ENCODE results near the gene UBL3. TPM values are rescaled to one million over a fixed set of nuclear protein-coding genes. Genes with fewer than 3 reads are reported as not detected.

UBL3 gene
- total RNA-seq, 1 experiment from 2014 or later, result 19.0 TPM

DNA sequence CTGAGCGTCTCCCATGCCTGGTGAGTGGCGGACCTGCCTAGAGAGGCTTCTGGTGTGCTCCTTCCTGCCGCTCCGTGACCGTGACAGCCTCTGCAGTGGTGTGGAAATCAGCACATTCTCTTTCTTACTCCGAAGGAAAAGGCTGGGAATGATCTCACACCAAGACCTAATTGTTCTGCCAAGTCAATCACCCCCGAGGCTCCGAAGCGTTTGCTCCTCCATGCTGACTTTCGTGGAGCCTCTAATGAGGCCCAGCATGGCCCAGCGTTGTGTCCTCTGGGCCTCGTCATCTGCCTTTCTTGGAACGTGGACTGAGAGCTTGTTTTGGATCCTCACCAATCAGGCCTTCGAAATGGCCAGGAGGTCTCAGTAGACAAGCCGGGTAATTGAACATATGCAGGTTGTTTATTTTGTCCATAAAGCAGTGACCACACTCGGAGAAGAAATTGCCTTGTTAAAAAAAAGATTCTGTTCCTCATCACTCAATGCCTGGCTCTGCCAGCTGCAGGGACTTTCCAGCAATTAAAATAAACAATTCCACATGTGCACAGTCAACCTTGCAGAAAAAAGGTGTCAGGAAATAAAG, 107.1 kb downstream of the UBL3 start:
- no CpG with 5 or more reads among the region's 16 CpGs for WGBS (ENCODE audit: extremely low coverage, insufficient read length, low lambda C conversion rate)
- Histone ChIP-seq H3K14ac (ENCODE audit: insufficient read depth, low read length) (no peak overlapping the region), H3K4ac (ENCODE audit: low read depth, low read length) (no peak overlapping the region), H3K4me2 (ENCODE audit: insufficient read depth, insufficient read length, low read length) (no peak overlapping the region), H2BK12ac (ENCODE audit: insufficient read length, low read depth, low read length) (no peak overlapping the region), H3K4me1 (ENCODE audit: insufficient read depth, low read length) (no peaks in the 10 kb centered on the region), H3K18ac (ENCODE audit: insufficient read length, low read depth, low read length) (no peak overlapping the region), H4K8ac (replicated peaks; ENCODE audit: insufficient read length, low read depth, low read length) (no peak overlapping the region), H2AK5ac (ENCODE audit: insufficient read length, low read length) (no peak overlapping the region), H2BK5ac (ENCODE audit: insufficient read length, low read length) (no peak overlapping the region), H3K79me2 (ENCODE audit: insufficient read depth, low read length) (no peaks in the 10 kb centered on the region), H2BK120ac (ENCODE audit: low read depth, low read length, poor library complexity, severe bottlenecking) (no peak overlapping the region), H2AFZ (ENCODE audit: low read length) (no peak overlapping the region), H3K9me3 (ENCODE audit: control insufficient read depth, low read depth, low read length) (no peaks in the 10 kb centered on the region), H3K9ac (ENCODE audit: extremely low read depth, insufficient read length, low read length) (no peak overlapping the region), H3K27ac (ENCODE audit: insufficient read length, low read depth, low read length) (no peak overlapping the region), H4K91ac (ENCODE audit: insufficient read length, low read depth, low read length) (no peak overlapping the region), H3K56ac (ENCODE audit: insufficient read length, low read depth, low read length) (no peak overlapping the region), H3K79me1 (ENCODE audit: insufficient read depth, low read depth, low read length, poor library complexity, severe bottlenecking) (no peaks in the 10 kb centered on the region), H3K23ac (ENCODE audit: insufficient read length, low read depth, low read length) (no peak overlapping the region), H3K27me3 (ENCODE audit: insufficient read depth, low read length) (no peaks in the 10 kb centered on the region), H2BK20ac (ENCODE audit: low read depth, low read length, poor library complexity, severe bottlenecking) (no peak overlapping the region), H3T11ph (ENCODE audit: low read length) (no peak overlapping the region), H4K20me1 (ENCODE audit: control insufficient read depth, insufficient read depth, insufficient read length) (no peaks in the 10 kb centered on the region), H3K23me2 (ENCODE audit: insufficient read length, low read depth, low read length, poor library complexity, severe bottlenecking) (no peaks in the 10 kb centered on the region), H2BK15ac (ENCODE audit: low read depth, low read length) (no peak overlapping the region), H4K5ac (ENCODE audit: insufficient read length, low read depth, low read length) (no peak overlapping the region)
- Mint-ChIP-seq H3K4me3 (no peak overlapping the region), H3K36me3 (ENCODE audit: insufficient read depth in 1 of 3, low read depth in 3 of 3) (no peaks in the 10 kb centered on the region), H3K9me3 (no peaks in the 10 kb centered on the region), H3K27me3 (ENCODE audit: low read depth) (peaks cover 2% of the 10 kb centered on the region; the same call in 1 of the 2 replicates), H3K27ac (no peak overlapping the region), H3K4me1 (peaks cover 0 to 4% of the 10 kb centered on the region in 2 experiments; a peak in 1 of 4 replicates)
- TF ChIP-seq, protein P1, sequence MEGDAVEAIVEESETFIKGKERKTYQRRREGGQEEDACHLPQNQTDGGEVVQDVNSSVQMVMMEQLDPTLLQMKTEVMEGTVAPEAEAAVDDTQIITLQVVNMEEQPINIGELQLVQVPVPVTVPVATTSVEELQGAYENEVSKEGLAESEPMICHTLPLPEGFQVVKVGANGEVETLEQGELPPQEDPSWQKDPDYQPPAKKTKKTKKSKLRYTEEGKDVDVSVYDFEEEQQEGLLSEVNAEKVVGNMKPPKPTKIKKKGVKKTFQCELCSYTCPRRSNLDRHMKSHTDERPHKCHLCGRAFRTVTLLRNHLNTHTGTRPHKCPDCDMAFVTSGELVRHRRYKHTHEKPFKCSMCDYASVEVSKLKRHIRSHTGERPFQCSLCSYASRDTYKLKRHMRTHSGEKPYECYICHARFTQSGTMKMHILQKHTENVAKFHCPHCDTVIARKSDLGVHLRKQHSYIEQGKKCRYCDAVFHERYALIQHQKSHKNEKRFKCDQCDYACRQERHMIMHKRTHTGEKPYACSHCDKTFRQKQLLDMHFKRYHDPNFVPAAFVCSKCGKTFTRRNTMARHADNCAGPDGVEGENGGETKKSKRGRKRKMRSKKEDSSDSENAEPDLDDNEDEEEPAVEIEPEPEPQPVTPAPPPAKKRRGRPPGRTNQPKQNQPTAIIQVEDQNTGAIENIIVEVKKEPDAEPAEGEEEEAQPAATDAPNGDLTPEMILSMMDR (conservative IDR thresholded peaks at IDR 0.05), result no peak
- no peak for DNase-seq
